Hair follicle dermal papilla cell (primary cell): ENCODE data around the gene ATP5MC3. TPM values are rescaled to one million over a fixed set of nuclear protein-coding genes. Genes with fewer than 3 reads are reported as not detected.

Source experiments
- small RNA-seq: library from RNA; depleted of rRNA; stranded (forward); fragments of <200 nt; gene quantifications from one replicate; pipeline ENCODE3, GENCODE V24; 2012
- total RNA-seq: library from RNA; depleted of rRNA; stranded (reverse); fragments of >200 nt; gene quantifications from 2 replicates; pipeline ENCODE4 v1.2.3, GENCODE V29; 2012

ATP5MC3 gene
- 73.5 and 89.9 TPM in 2 replicates for total RNA-seq

GRCh38 chr2:175181104-175181876 lies at the start of gene ATP5MC3:
Gene ATP5MC3 (minus strand): TSS chr2:175181710. CDS start chr2:175181393, 317 bp downstream.

GRCh38 chr2:175167792-175168563 lies 13.5 kb downstream of the ATP5MC3 start, which contains the start of gene ATF2:
Gene ATF2 (minus strand): TSS chr2:175168203. CDS start chr2:175136443, 31,760 bp downstream.

Small RNA genes lying within 50 kb of the gene (small RNA-seq; reads per million reads assigned to genes)
- gene MIR933 = not detected

Other genes with a start within 250 kb of the ATP5MC3 start
- gene CHN1, start 176.3 kb downstream of the ATP5MC3 start, total RNA-seq = 191 and 227 TPM in 2 replicates
- 70.1 and 99.1 TPM in 2 replicates for gene ATF2, start 13.5 kb downstream of the ATP5MC3 start, total RNA-seq